K562 (cell line): ENCODE measurements around the gene UBE2I.
A peak's percentile ranks its signal among the peaks of the same experiment; 100 is the strongest.

ENCODE experiments used
- BRD4 ChIP-seq: fragments of 200-600 bp; sonication (generic); IDR thresholded peaks from 2 replicates; pipeline ENCODE4 v1.6.1; 2017; ENCODE audit warnings: inconsistent platforms
- CEBPB ChIP-seq: fragments of 450-650 bp; IDR thresholded peaks from 2 replicates; pipeline ENCODE4 v1.6.1; 2016; ENCODE audit warnings: missing genetic modification characterization, missing compliant biosample characterization
- CTCF ChIP-seq, 3 experiments: IDR thresholded peaks in 2 of 3; conservative IDR thresholded peaks in 1 of 3; 2 replicates each; pipeline ENCODE4 v1.5.1; 2011 to 2012; ENCODE audit warnings: low read length in 3 of 3, mild to moderate bottlenecking in 3 of 3, control low read depth in 2 of 3, improper control_type of control experiment in 1 of 3, inconsistent platforms in 1 of 3, low read depth in 1 of 3, mixed read lengths in 1 of 3, moderate library complexity in 1 of 3; ENCODE audit not compliant: insufficient read depth in 2 of 3
- DPF2 ChIP-seq: fragments of 450-650 bp; IDR thresholded peaks from 2 replicates; pipeline ENCODE4 v1.6.1; 2016
- EGR1 ChIP-seq: fragments of 450-650 bp; conservative IDR thresholded peaks from 2 replicates; pipeline ENCODE4 v1.6.1; 2017; ENCODE audit warnings: mild to moderate bottlenecking
- HDGF ChIP-seq: fragments of 450-650 bp; IDR thresholded peaks from 2 replicates; pipeline ENCODE4 v1.6.1; 2016
- PCBP2 ChIP-seq: fragments of 200-400 bp; formaldehyde crosslinking; IDR thresholded peaks from 2 replicates; pipeline ENCODE4 v1.6.1; 2018; ENCODE audit warnings: low read length, low read depth, mild to moderate bottlenecking, moderate library complexity; ENCODE audit not compliant: poor library complexity, severe bottlenecking
- POLR2A ChIP-seq: fragments of 450-650 bp; conservative IDR thresholded peaks from 2 replicates; pipeline ENCODE4 v1.6.1; 2016
- SRSF3 ChIP-seq: fragments of 200-400 bp; formaldehyde crosslinking; IDR thresholded peaks from 2 replicates; pipeline ENCODE4 v1.6.1; 2016; ENCODE audit warnings: mild to moderate bottlenecking, low read length, moderate library complexity; ENCODE audit not compliant: insufficient read depth
- TEAD4 ChIP-seq, 2 experiments: sonication (generic) in 1 of 2; formaldehyde crosslinking in 1 of 2; IDR thresholded peaks; 2 replicates each; pipeline versions ENCODE4 v1.6.1 to v1.8.0; 2012 to 2022; ENCODE audit warnings: borderline replicate concordance in 1 of 2, inconsistent platforms in 1 of 2, low read length in 1 of 2, mild to moderate bottlenecking in 1 of 2, missing genetic modification reagents in 1 of 2
- ZBTB12 ChIP-seq: fragments of 250-450 bp; sonication (Bioruptor Pico); IDR thresholded peaks from 2 replicates; pipeline ENCODE4 v1.4.0; 2020
- ZNF175 ChIP-seq: fragments of 200-800 bp; sonication (Bioruptor generic); IDR thresholded peaks from 2 replicates; pipeline ENCODE4 v1.6.1; 2016; ENCODE audit warnings: low read depth, mild to moderate bottlenecking, missing genetic modification characterization, missing compliant biosample characterization
- ZNF347 ChIP-seq: fragments of 450-650 bp; formaldehyde crosslinking; IDR thresholded peaks from 2 replicates; pipeline ENCODE4 v1.4.0; 2020; ENCODE audit warnings: low read depth, mild to moderate bottlenecking, moderate library complexity
- TF ChIP-seq, protein P1 (sequence below): sonication (generic); formaldehyde crosslinking; IDR thresholded peaks from 2 replicates; pipeline ENCODE4 v1.8.1; 2022; ENCODE audit warnings: missing genetic modification reagents

GRCh38 chr16:1335996-1336395 lies 26.6 kb downstream of the UBE2I start:
- TF ChIP-seq ZNF347 (CRISPR knock-in tag) = no peak
- no peak for TF ChIP-seq BRD4
- no peak for TF ChIP-seq EGR1
- 0 out of 6 replicates have a peak, but pooled peaks of 1 of the 3 experiments have one; percentile 18 for TF ChIP-seq CTCF (IDR thresholded peaks at IDR 0.05 in 2 of 3, conservative IDR thresholded peaks at IDR 0.05 in 1 of 3; ENCODE audit: insufficient read depth in 2 of 3, low read depth in 1 of 3, low read length in 3 of 3)
- TF ChIP-seq CEBPB (tag) = no peak
- TF ChIP-seq DPF2 = no peak
- TF ChIP-seq POLR2A = no peak
- no peak for TF ChIP-seq TEAD4 (IDR thresholded peaks at IDR 0.05; ENCODE audit: low read length)
- TF ChIP-seq TEAD4 (CRISPR knock-in tag; IDR thresholded peaks at IDR 0.05; ENCODE audit: borderline replicate concordance) = no peak
- TF ChIP-seq PCBP2 = no peak
- TF ChIP-seq HDGF = no peak
- no peak for TF ChIP-seq ZBTB12 (CRISPR knock-in tag)
- TF ChIP-seq ZNF175 (CRISPR knock-in tag) = no peak
- TF ChIP-seq, protein P1, sequence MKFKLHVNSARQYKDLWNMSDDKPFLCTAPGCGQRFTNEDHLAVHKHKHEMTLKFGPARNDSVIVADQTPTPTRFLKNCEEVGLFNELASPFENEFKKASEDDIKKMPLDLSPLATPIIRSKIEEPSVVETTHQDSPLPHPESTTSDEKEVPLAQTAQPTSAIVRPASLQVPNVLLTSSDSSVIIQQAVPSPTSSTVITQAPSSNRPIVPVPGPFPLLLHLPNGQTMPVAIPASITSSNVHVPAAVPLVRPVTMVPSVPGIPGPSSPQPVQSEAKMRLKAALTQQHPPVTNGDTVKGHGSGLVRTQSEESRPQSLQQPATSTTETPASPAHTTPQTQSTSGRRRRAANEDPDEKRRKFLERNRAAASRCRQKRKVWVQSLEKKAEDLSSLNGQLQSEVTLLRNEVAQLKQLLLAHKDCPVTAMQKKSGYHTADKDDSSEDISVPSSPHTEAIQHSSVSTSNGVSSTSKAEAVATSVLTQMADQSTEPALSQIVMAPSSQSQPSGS (CRISPR knock-in tag) = no peak
- no peak for TF ChIP-seq SRSF3
